Loucy (cell line): ENCODE data around the gene PRSS1.
"Not testable (repeated sequence)": the region's sequence is repeated elsewhere in the genome, so short reads cannot be mapped to it uniquely, and the experiment has no call there.

Experiments used
- H2AFZ ChIP-seq: fragments of 200-600 bp; sonication (generic); 2 replicates; pipeline ENCODE4 v1.6.0; 2016; ENCODE audit warnings: antibody characterized with exemption, mild to moderate bottlenecking, low read length, moderate library complexity
- H3F3A ChIP-seq: fragments of 200-600 bp; 2 replicates; pipeline ENCODE4 v1.6.0; 2016; ENCODE audit warnings: antibody characterized with exemption, low read depth, mild to moderate bottlenecking
- H3K27me3 ChIP-seq: fragments of 200-600 bp; sonication (generic); 2 replicates; pipeline ENCODE4 v1.6.1; 2014; ENCODE audit warnings: low read length, mild to moderate bottlenecking; ENCODE audit not compliant: insufficient read depth, poor library complexity, severe bottlenecking
- H3K36me3 ChIP-seq: fragments of 200-600 bp; sonication (generic); 2 replicates; pipeline ENCODE4 v1.6.1; 2016; ENCODE audit warnings: low read length; ENCODE audit not compliant: insufficient read depth
- H3K4me1 ChIP-seq: fragments of 200-600 bp; sonication (generic); 2 replicates; pipeline ENCODE4 v1.5.1; 2014; ENCODE audit warnings: low read length, mild to moderate bottlenecking; ENCODE audit not compliant: insufficient read depth, poor library complexity, severe bottlenecking
- H3K4me2 ChIP-seq: fragments of 200-600 bp; sonication (generic); 2 replicates; pipeline ENCODE4 v1.6.0; 2014; ENCODE audit warnings: antibody characterized with exemption, low read length, low read depth, mild to moderate bottlenecking; ENCODE audit not compliant: poor library complexity, severe bottlenecking
- H3K4me3 ChIP-seq: fragments of 200-600 bp; sonication (generic); 2 replicates; pipeline ENCODE4 v1.5.1; 2014; ENCODE audit warnings: low read length, mild to moderate bottlenecking, mixed read lengths; ENCODE audit not compliant: poor library complexity, severe bottlenecking
- H3K79me2 ChIP-seq: fragments of 200-600 bp; sonication (generic); 2 replicates; pipeline ENCODE4 v1.6.1; 2014; ENCODE audit warnings: low read length; ENCODE audit not compliant: insufficient read depth
- H3K9ac ChIP-seq: fragments of 200-600 bp; sonication (generic); 2 replicates; pipeline ENCODE4 v1.6.0; 2014; ENCODE audit warnings: mild to moderate bottlenecking, low read depth, low read length, moderate library complexity; ENCODE audit not compliant: poor library complexity, severe bottlenecking
- H3K9me2 ChIP-seq: fragments of 200-600 bp; sonication (generic); replicated peaks from 2 replicates; pipeline ENCODE4 v1.6.1; 2016; ENCODE audit warnings: low read depth, low read length, mixed read lengths
- H3K9me3 ChIP-seq: fragments of 200-600 bp; sonication (generic); 2 replicates; pipeline ENCODE4 v1.6.1; 2014; ENCODE audit warnings: mild to moderate bottlenecking, antibody characterized with exemption, low read length, low read depth; ENCODE audit not compliant: insufficient read depth
- H4K20me1 ChIP-seq: fragments of 200-600 bp; sonication (generic); 2 replicates; pipeline ENCODE4 v1.6.0; 2014; ENCODE audit warnings: antibody characterized with exemption, low read length, mild to moderate bottlenecking; ENCODE audit not compliant: insufficient read depth, poor library complexity, severe bottlenecking
- EZH2phosphoT487 ChIP-seq: fragments of 200-600 bp; IDR thresholded peaks from 2 replicates; pipeline ENCODE4 v1.6.1; 2018; ENCODE audit warnings: antibody characterized with exemption, mild to moderate bottlenecking, moderate library complexity, borderline replicate concordance
- TF ChIP-seq, protein P1 (sequence below): fragments of 200-600 bp; sonication (generic); conservative IDR thresholded peaks from 2 replicates; pipeline ENCODE4 v1.5.1; 2014; ENCODE audit warnings: mild to moderate bottlenecking, antibody characterized with exemption, low read length

Gene PRSS1

DNA sequence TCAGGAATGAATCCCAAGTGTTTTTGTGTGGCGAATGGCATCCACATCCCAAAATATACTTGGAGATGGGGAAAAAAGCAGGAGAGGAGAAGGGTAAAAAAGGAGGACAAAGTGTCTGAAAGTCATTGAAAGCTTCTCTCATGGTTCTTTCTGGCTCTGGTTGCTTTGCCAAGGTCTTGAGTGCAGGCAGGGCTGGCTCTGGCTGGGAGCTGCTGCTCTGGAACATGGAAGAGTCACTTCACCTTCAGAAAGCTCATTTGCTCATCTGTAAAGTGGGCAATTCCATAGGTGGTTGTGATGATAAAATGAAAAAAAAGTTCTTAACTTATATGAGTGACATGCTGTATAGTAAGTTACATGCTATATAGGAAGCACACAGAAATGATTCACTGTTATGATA is 18.6 kb downstream of the PRSS1 start:
- H4K20me1 ChIP-seq = no peaks in the 10 kb centered on the region
- H3F3A ChIP-seq = no peaks in the 10 kb centered on the region
- H3K79me2 ChIP-seq = no peaks in the 10 kb centered on the region
- no peaks in the 10 kb centered on the region for H3K9me3 ChIP-seq
- no peak overlapping the region for H3K4me2 ChIP-seq
- TF ChIP-seq, protein P1, sequence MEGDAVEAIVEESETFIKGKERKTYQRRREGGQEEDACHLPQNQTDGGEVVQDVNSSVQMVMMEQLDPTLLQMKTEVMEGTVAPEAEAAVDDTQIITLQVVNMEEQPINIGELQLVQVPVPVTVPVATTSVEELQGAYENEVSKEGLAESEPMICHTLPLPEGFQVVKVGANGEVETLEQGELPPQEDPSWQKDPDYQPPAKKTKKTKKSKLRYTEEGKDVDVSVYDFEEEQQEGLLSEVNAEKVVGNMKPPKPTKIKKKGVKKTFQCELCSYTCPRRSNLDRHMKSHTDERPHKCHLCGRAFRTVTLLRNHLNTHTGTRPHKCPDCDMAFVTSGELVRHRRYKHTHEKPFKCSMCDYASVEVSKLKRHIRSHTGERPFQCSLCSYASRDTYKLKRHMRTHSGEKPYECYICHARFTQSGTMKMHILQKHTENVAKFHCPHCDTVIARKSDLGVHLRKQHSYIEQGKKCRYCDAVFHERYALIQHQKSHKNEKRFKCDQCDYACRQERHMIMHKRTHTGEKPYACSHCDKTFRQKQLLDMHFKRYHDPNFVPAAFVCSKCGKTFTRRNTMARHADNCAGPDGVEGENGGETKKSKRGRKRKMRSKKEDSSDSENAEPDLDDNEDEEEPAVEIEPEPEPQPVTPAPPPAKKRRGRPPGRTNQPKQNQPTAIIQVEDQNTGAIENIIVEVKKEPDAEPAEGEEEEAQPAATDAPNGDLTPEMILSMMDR = no peak
- no peak for TF ChIP-seq EZH2phosphoT487
- no peak overlapping the region for H2AFZ ChIP-seq
- no peak overlapping the region for H3K4me3 ChIP-seq
- H3K36me3 ChIP-seq = no peaks in the 10 kb centered on the region
- H3K9me2 ChIP-seq = no peaks in the 10 kb centered on the region
- H3K27me3 ChIP-seq = no peaks in the 10 kb centered on the region
- H3K4me1 ChIP-seq = no peaks in the 10 kb centered on the region
- no peak overlapping the region for H3K9ac ChIP-seq

DNA sequence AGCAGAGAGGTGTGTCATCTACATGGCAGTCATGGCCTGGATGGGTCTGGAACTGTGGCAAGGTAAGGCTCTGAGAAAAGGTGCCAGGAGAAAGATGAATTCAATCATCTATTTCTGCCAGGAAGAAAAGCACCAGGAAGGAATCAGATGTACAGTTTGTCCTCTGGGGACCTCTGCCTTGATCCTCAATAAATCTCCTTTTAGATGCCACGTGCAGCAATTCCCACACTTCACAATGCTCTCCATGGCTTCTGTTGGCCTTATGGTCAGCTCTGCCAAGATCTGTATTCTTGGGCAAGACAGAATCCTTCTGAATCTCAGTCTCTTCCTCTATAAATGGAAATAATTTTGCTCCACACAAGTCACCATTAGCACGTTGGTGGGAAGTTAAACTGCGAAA is 19.6 kb downstream of the PRSS1 start:
- not testable (repeated sequence) for H2AFZ ChIP-seq, H3K79me2 ChIP-seq, H3F3A ChIP-seq, H3K27me3 ChIP-seq, H4K20me1 ChIP-seq, H3K4me2 ChIP-seq, H3K36me3 ChIP-seq, H3K9me3 ChIP-seq, H3K9ac ChIP-seq, H3K4me1 ChIP-seq, H3K4me3 ChIP-seq, H3K9me2 ChIP-seq

DNA sequence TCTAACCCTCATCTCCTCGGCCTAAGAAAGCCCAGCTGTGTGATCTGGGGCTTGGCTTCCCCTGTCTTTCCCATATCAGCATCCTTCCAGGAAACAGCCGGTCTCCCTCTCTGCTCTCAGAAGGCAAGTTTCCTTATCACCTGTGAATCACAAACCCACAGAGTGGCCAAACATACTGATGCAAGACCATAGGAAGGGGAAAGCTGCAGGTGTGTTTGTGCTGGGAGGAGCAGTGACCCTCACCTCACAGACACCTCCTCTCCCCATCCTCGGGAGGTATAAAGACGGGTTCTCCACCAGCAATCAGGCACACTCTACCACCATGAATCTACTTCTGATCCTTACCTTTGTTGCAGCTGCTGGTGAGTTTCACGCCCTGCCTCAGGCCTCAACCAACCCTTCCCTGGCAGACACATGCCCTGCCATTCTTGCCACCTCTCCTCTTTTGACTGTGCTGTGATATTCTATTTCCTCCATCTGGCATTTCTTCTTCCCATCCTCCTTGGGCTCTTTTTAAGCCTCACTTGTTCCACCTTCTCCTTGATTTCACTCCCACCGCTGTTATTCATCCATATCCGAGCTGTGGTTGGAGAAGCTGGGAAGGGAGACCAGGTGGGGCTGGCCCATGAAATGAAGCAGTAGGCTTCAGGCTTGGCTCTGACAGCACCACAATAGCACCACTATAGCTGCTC is 21.5 kb downstream of the PRSS1 start, which contains the start of gene PRSS2:
TSS of gene PRSS2 (plus strand) at position 310 of the 692 bp plus-strand sequence. CDS start at position 323, 13 bp downstream.
- Histone ChIP-seq H3K4me2 (no peak within 1 kb of the TSS), H3K36me3 (no peaks in the 10 kb centered on the region), H3K79me2 (no peaks in the 10 kb centered on the region), H3K27me3 (no peaks in the 10 kb centered on the region), H2AFZ (no peak within 1 kb of the TSS), H3K9ac (no peak within 1 kb of the TSS), H3K9me3 (no peaks in the 10 kb centered on the region), H3K4me3 (no peak within 1 kb of the TSS), H3K4me1 (no peaks in the 10 kb centered on the region), H3K9me2 (no peaks in the 10 kb centered on the region), H4K20me1 (no peaks in the 10 kb centered on the region), H3F3A (no peaks in the 10 kb centered on the region)
- no peak for TF ChIP-seq EZH2phosphoT487
- TF ChIP-seq, protein P1 = no peak

DNA sequence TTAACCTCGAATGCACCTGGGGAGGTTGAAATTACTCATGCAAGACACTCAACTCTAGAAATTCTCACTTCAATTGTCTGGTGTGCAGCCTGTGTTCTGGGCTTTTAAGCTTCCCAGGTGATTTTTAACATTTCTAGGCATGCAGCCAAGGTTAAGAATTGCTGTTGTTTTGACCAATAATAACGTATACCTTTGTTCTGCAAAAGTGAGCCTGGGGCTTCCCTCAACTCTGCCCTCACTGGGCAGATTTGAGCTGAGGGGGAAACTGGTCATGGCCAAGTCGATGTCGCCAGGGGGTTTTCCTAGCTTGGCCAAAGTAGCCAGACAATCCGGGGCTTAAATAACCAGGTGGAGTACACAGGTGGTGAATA is 22.1 kb downstream of the PRSS1 start:
- no peaks in the 10 kb centered on the region for H3K9me2 ChIP-seq
- no peaks in the 10 kb centered on the region for H3K4me1 ChIP-seq
- H3K4me3 ChIP-seq = no peak overlapping the region
- H4K20me1 ChIP-seq = no peaks in the 10 kb centered on the region
- H2AFZ ChIP-seq = no peak overlapping the region
- H3F3A ChIP-seq = no peaks in the 10 kb centered on the region
- no peak overlapping the region for H3K4me2 ChIP-seq
- H3K27me3 ChIP-seq = no peaks in the 10 kb centered on the region
- no peaks in the 10 kb centered on the region for H3K79me2 ChIP-seq
- no peaks in the 10 kb centered on the region for H3K36me3 ChIP-seq
- H3K9me3 ChIP-seq = no peaks in the 10 kb centered on the region
- no peak for TF ChIP-seq EZH2phosphoT487
- TF ChIP-seq, protein P1 = no peak
- H3K9ac ChIP-seq = no peak overlapping the region
